GM12875 (cell line): ENCODE results near the gene SLC49A4.
"Not testable (repeated sequence)": the region's sequence is repeated elsewhere in the genome, so short reads cannot be mapped to it uniquely, and the experiment has no call there.

Source experiments
- H3K4me3 ChIP-seq: one replicate; pipeline ENCODE4 v1.5.1; 2011; ENCODE audit warnings: low read depth, low read length, control low read depth
- CTCF ChIP-seq: IDR thresholded peaks from 2 replicates; pipeline ENCODE4 v1.5.1; 2011; ENCODE audit warnings: low read depth, mild to moderate bottlenecking, control low read depth, inconsistent platforms, low read length, moderate library complexity, borderline replicate concordance; ENCODE audit not compliant: insufficient read depth

SLC49A4 gene

GRCh38 chr3:122794779-122795673, at the start of gene SLC49A4:
SLC49A4 (plus strand) TSS chr3:122795069; CDS start chr3:122795193, 124 bp downstream.
- peak within 1 kb of the TSS; percentile 90 for H3K4me3 ChIP-seq
- TF ChIP-seq CTCF: no peak

- TF ChIP-seq CTCF: no peak
- no peak overlapping the region for H3K4me3 ChIP-seq
These were observed 49.4 kb upstream of the SLC49A4 start for GRCh38 chr3:122745369-122746021.

DNA sequence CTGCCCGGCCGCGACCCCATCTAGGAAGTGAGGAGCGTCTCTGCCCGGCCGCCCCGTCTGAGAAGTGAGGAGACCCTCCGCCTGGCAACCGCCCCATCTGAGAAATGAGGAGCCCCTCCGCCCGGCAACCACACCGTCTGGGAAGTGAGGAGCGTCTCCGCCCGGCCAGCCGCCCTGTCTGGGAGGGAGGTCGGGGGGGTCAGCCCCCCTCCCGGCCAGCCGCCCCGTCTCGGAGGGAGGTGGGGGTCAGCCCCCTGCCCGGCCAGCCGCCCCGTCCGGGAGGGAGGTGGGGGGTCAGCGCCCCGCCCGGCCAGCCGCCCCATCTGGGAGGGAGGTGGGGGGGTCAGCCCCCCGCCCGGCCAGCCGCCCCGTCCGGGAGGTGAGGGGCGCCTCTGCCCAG, 47.6 kb upstream of the SLC49A4 start:
- H3K4me3 ChIP-seq: not testable (repeated sequence)

- TF ChIP-seq CTCF: no peak
- no peak overlapping the region for H3K4me3 ChIP-seq
These were observed 46.5 kb upstream of the SLC49A4 start for GRCh38 chr3:122748347-122748746.

GRCh38 chr3:122754929-122755328, 39.9 kb upstream of the SLC49A4 start:
- H3K4me3 ChIP-seq: no peak overlapping the region
- peak; percentile 79 for TF ChIP-seq CTCF

- no peak for TF ChIP-seq CTCF
- H3K4me3 ChIP-seq: no peak overlapping the region
These were observed 39.4 kb upstream of the SLC49A4 start for GRCh38 chr3:122755491-122755890.

- H3K4me3 ChIP-seq: no peak overlapping the region
- TF ChIP-seq CTCF: no peak
These were observed 35.9 kb upstream of the SLC49A4 start for GRCh38 chr3:122758877-122759560.
